Epithelial cell of proximal tubule (primary cell): ENCODE data around the gene ABI1. TPM values are rescaled to one million over a fixed set of nuclear protein-coding genes. Genes with fewer than 3 reads are reported as not detected.
A peak's percentile ranks its signal among the peaks of the same experiment; 100 is the strongest.
"Not testable (repeated sequence)": the region's sequence is repeated elsewhere in the genome, so short reads cannot be mapped to it uniquely, and the experiment has no call there.

Source experiments
- DNase-seq: peaks from one replicate; pipeline ENCODE4 v3.0.0-alpha.2; 2011; ENCODE audit warnings: low read depth
- H3K4me3 ChIP-seq: 2 replicates; pipeline ENCODE4 v1.5.1; 2011; ENCODE audit warnings: low read depth, mild to moderate bottlenecking, low read length
- CTCF ChIP-seq: conservative IDR thresholded peaks from 2 replicates; pipeline ENCODE4 v1.5.1; 2012; ENCODE audit warnings: low read depth, mild to moderate bottlenecking, low read length
- total RNA-seq: library from RNA; depleted of rRNA; stranded (reverse); fragments of >200 nt; gene quantifications from 2 replicates; pipeline ENCODE4 v1.2.3, GENCODE V29; 2015

Gene ABI1
- total RNA-seq: 34.1 and 37.6 TPM in 2 replicates

DNA sequence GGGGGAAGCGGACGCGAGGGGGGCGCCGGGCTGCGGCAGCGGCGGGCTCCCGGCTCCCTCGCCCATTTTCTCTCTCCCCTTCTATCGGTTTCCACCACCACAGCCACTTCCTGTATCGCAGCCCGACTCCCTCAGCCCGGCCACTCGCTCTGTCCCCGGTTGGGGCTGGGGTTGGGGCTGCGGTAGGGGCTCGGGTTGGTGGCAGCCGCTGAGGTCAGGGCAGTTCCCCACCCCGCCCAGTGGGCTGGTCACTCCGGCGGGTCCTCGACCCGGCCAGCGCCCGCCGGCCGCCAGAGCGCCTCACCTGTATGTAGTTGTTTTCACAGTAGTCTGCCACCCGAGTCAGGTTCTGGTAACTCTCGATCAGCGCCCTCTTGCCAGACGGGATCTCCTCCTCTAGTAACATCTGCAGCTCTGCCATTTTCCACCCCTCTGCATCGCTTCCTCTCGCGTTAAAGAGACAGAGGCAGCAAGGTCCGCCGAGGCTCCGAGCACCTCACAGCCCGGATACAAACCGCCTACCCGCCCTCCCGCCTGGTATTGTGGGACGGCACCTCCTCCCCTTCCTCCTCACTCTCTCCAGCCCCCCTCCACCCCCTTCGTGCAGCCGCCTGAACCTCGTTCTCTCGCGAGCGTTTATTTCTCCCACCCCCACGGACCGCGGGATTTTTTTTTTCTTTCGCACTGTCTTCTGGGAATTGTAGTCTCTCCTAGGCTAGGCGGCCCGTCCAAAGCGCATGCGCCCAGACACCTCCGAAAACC lies at the start of gene ABI1:
TSS of gene ABI1 (minus strand) at position 516 of the 762 bp plus-strand sequence. CDS start at position 421, 95 bp downstream.
- no peak for TF ChIP-seq CTCF
- peak within 1 kb of the TSS; percentile 74 for H3K4me3 ChIP-seq
- DNase-seq: peak; percentile 88

DNA sequence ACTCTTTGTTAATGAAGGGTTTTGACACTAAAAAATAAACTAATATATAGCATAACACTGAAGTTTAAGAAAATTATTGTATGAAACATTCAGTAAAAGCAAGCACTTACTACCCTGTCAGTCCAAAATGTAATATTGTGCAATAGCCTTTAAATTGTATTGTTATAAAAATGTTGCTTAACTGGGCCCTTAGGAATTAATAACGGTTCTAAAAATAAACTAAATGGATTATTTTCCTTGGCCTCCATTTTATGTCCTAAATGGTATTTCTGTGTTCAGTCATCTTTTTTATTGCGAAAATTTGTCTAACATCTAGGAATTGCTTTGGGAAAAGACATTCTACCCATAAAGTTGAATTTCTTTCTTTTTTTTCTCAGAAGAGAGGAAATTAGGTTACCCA lies 49.0 kb upstream of the ABI1 start:
- no peak for DNase-seq
- H3K4me3 ChIP-seq: no peak overlapping the region
- TF ChIP-seq CTCF: no peak

- DNase-seq, H3K4me3 ChIP-seq: not testable (repeated sequence)
Measured at GRCh38 chr10:26905253-26905781, 44.6 kb upstream of the ABI1 start.

DNA sequence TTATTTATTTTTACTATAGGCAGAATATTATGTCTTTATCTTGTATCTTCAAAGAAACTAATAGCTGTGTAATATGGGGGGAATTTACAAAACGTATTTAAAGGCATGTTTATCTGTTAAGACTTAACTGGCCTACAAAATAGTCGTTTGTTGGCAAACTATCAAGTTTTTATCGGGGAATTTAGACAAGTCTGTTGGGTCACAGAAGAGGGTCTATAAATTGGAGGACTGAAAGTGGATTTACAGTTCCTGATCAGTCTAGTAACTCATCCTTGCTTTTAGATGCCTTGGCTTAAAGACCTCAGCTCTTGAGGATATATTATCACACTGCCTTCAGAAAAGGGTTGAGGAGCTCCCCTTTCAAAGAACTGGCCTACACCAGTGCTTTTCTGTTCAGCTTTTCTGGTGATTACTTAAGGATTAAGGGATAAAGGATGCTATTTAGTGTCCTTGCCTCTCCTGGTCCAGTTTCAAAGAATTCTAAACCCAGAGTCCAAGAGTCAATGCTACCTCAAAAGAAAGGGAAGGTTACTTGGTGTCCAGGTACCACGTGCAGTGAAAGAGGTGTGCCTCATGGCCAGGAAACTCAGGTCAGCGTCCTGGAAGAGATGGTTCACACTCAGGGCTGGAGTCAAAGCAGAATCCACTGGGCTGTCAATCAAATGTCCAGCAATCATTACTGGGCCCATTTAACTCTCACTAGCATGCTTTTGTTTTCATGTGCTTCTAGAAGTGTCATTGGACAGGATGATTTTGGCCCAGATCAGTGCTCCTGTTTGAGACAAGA lies 42.9 kb upstream of the ABI1 start:
- H3K4me3 ChIP-seq: no peak overlapping the region
- TF ChIP-seq CTCF: no peak
- DNase-seq: no peak

GRCh38 chr10:26892306-26892923 lies 31.7 kb upstream of the ABI1 start:
- DNase-seq, H3K4me3 ChIP-seq: not testable (repeated sequence)

GRCh38 chr10:26890956-26891355 lies 30.2 kb upstream of the ABI1 start:
- DNase-seq: peak; percentile 29
- TF ChIP-seq CTCF: peak; percentile 87
- no peak overlapping the region for H3K4me3 ChIP-seq

DNA sequence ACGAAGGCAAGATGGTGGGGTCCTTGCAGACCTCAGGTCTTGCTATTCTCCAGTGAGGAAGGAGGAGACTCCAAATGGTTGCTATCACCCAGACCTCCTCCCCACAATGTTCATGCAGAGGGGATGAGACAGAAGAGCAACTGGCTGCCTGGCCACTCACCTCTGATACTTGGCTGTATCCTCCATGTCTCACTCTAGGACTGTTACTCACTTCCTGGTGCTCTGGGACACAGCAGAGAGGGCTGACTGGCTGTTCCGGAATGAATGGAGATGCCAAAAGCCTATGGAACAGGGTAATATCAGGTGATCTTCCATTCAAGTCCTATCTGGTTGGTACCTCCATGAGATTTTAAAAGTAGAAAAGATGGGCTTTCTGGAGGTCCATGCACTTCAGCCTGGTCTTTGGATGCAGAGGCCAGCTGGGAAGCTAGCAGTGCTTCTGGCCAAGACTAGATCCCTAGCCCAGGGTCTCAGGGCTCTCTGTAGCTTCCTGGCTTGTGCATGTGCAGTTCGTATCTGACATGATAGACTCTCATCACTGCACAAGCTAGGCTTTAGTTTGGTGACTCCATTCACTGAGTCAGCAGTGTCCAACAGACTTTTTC lies 27.0 kb upstream of the ABI1 start:
- no peak for DNase-seq
- H3K4me3 ChIP-seq: no peak overlapping the region
- no peak for TF ChIP-seq CTCF
